Cardiac fibroblast (primary cell): Measurements from ENCODE around the gene KLF9.

Source experiments
- DNase-seq, 2 donors: peaks; one replicate each; pipeline versions ENCODE4 v3.0.0 to v3.0.0-alpha.2; 2010; ENCODE audit warnings: low read depth in 2 of 2
- H3K4me3 ChIP-seq, 2 donors: replicated peaks in 1 of 2; 1 replicate in 1 of 2; 2 replicates in 1 of 2; pipeline ENCODE4 v1.5.1; 2011; ENCODE audit warnings: low read depth in 2 of 2, low read length in 2 of 2, mild to moderate bottlenecking in 2 of 2, moderate library complexity in 1 of 2
- CTCF ChIP-seq: IDR thresholded peaks from one replicate; pipeline ENCODE4 v1.5.1; 2011; ENCODE audit warnings: low read depth, mild to moderate bottlenecking, low read length, inconsistent platforms

KLF9 gene

GRCh38 chr9:70400107-70400892 is 14.2 kb downstream of the KLF9 start:
- H3K4me3 ChIP-seq, result no peak overlapping the region
- DNase-seq, result no peak
- TF ChIP-seq CTCF, result no peak

- no peak for DNase-seq
- TF ChIP-seq CTCF, result no peak
- no peak overlapping the region for H3K4me3 ChIP-seq
Observed at GRCh38 chr9:70399141-70399540, 15.3 kb downstream of the KLF9 start.

- no peak for TF ChIP-seq CTCF
- no peak for DNase-seq
- no peak overlapping the region for H3K4me3 ChIP-seq
Observed at GRCh38 chr9:70398145-70398556, 16.3 kb downstream of the KLF9 start.

GRCh38 chr9:70395652-70396051 is 18.8 kb downstream of the KLF9 start:
- DNase-seq, result no peak
- TF ChIP-seq CTCF, result no peak
- H3K4me3 ChIP-seq, result no peak overlapping the region

GRCh38 chr9:70392850-70393249 is 21.6 kb downstream of the KLF9 start:
- no peak for TF ChIP-seq CTCF
- no peak for DNase-seq
- H3K4me3 ChIP-seq, result no peak overlapping the region

- DNase-seq, result no peak
- TF ChIP-seq CTCF, result peak; percentile 24
- H3K4me3 ChIP-seq, result no peak overlapping the region
Observed at GRCh38 chr9:70392189-70392588, 22.3 kb downstream of the KLF9 start.

GRCh38 chr9:70390933-70391341 is 23.5 kb downstream of the KLF9 start:
- no peak overlapping the region for H3K4me3 ChIP-seq
- TF ChIP-seq CTCF, result no peak
- DNase-seq, result peak; percentile 51 to 52
